ENCODE results near the gene NGRN.

- TF ChIP-seq CTCF (IDR thresholded peaks at IDR 0.05; ENCODE audit: low read depth, low read length) (no peak), POLR2A (IDR thresholded peaks at IDR 0.05; ENCODE audit: extremely low read depth, insufficient read length) (no peak), MAX (IDR thresholded peaks at IDR 0.05; ENCODE audit: low read depth, low read length) (no peak)
Measured at GRCh38 chr15:90318591-90318990, 53.1 kb downstream of the NGRN start.

Data from NB4 (cell line).